ENCODE data around the gene SELENOT. TPM values are rescaled to one million over a fixed set of nuclear protein-coding genes. Genes with fewer than 3 reads are reported as not detected.

The SELENOT gene
- polyA plus RNA-seq, 1 of the 3 experiments (the other 2 are of a cell fraction): 143 TPM

DNA sequence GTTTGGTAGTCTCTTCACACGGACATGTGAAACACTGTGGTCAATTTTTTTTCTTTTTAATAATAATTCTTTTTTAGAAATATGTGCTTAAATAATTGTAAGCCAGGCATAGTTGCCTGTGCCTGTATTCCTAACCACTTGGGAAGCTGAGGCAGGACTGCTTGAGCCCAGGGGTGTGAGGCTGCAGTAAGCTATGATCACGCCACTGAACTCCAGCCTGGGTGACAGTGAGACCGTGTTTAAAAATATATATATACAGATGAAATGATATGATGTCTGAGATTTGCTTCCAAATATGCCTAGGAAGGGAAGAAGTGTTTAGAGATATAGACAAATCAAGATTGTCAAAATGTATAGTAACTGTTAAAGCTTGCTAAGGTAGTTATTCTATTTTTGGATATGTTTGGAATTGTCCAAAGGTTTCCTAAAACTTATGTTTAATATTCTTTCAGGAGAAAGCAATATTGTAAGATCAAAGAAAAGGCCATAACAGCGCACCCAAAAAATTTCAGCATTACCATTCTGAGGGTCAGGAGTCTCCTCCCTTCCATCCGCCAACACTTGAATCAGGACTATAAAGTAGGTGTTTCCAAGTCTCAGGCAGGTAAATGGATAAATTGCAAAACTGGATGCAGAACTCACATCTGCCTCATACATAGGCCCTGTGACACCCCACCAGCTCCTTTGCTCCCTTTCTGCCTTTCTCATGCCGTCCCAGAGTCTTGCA lies 532 bp upstream of the SELENOT start:
- ChIA-PET POLR2A (interaction anchor here (0.5 to 1.9 kb wide), 11 partner anchors 9 to 1817 kb away, joined by 3 to 14 read pairs (median 4); partner anchors contain the start of genes EIF2A, ERICH6 and SERP1), CTCF (interaction anchor here (0.6 to 1.1 kb wide), 3 partner anchors 10 to 182 kb away, joined by 3 to 4 read pairs (median 3); no protein-coding TSS in a partner anchor)
- peaks cover 2 to 34% of the 10 kb centered on the region in 2 experiments for H3K4me1 ChIP-seq (ENCODE audit: control insufficient read depth in 1 of 2, insufficient read depth in 2 of 2, low read depth in 1 of 2, low read length in 1 of 2)
- TF ChIP-seq, protein P1, sequence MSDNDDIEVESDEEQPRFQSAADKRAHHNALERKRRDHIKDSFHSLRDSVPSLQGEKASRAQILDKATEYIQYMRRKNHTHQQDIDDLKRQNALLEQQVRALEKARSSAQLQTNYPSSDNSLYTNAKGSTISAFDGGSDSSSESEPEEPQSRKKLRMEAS (IDR thresholded peaks at IDR 0.05; ENCODE audit: low read depth): no peak
- TF ChIP-seq NRF1 (IDR thresholded peaks at IDR 0.05; ENCODE audit: low read depth, low read length) (no peak), TEAD4 (IDR thresholded peaks at IDR 0.05; ENCODE audit: borderline replicate concordance, insufficient read depth) (no peak), RFX5 (IDR thresholded peaks at IDR 0.05; ENCODE audit: low read length) (no peak), FOSL2 (IDR thresholded peaks at IDR 0.05; ENCODE audit: borderline replicate concordance, low read depth) (no peak; the same call in 1 of the 2 replicates), SIN3A (IDR thresholded peaks at IDR 0.05; ENCODE audit: borderline replicate concordance, low read depth, low read length) (0 out of 2 replicates have a peak, but pooled peaks have one; percentile 18), RCOR1 (IDR thresholded peaks at IDR 0.05; ENCODE audit: low read length) (0 out of 2 replicates have a peak, but pooled peaks have one; percentile 23), MXI1 (IDR thresholded peaks at IDR 0.05; ENCODE audit: low read depth, low read length) (peak; percentile 79; the same call in 1 of the 2 replicates), EP300 (IDR thresholded peaks at IDR 0.05; ENCODE audit: borderline replicate concordance in 1 of 2, low read depth in 1 of 2, low read length in 1 of 2) (no peak), MEF2A (IDR thresholded peaks at IDR 0.05; ENCODE audit: borderline replicate concordance, low read depth) (no peak), SMC3 (IDR thresholded peaks at IDR 0.05; ENCODE audit: low read depth, low read length) (no peak), FOXM1 (IDR thresholded peaks at IDR 0.05; ENCODE audit: low read depth) (no peak), TCF12 (IDR thresholded peaks at IDR 0.05) (no peak; the same call in 1 of the 2 replicates)
- TF ChIP-seq, protein P2, sequence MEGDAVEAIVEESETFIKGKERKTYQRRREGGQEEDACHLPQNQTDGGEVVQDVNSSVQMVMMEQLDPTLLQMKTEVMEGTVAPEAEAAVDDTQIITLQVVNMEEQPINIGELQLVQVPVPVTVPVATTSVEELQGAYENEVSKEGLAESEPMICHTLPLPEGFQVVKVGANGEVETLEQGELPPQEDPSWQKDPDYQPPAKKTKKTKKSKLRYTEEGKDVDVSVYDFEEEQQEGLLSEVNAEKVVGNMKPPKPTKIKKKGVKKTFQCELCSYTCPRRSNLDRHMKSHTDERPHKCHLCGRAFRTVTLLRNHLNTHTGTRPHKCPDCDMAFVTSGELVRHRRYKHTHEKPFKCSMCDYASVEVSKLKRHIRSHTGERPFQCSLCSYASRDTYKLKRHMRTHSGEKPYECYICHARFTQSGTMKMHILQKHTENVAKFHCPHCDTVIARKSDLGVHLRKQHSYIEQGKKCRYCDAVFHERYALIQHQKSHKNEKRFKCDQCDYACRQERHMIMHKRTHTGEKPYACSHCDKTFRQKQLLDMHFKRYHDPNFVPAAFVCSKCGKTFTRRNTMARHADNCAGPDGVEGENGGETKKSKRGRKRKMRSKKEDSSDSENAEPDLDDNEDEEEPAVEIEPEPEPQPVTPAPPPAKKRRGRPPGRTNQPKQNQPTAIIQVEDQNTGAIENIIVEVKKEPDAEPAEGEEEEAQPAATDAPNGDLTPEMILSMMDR (IDR thresholded peaks at IDR 0.05): no peak
- TF ChIP-seq, protein P3, sequence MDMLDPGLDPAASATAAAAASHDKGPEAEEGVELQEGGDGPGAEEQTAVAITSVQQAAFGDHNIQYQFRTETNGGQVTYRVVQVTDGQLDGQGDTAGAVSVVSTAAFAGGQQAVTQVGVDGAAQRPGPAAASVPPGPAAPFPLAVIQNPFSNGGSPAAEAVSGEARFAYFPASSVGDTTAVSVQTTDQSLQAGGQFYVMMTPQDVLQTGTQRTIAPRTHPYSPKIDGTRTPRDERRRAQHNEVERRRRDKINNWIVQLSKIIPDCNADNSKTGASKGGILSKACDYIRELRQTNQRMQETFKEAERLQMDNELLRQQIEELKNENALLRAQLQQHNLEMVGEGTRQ (IDR thresholded peaks at IDR 0.05; ENCODE audit: borderline replicate concordance, low read depth, low read length): no peak
- TF ChIP-seq, protein P4, sequence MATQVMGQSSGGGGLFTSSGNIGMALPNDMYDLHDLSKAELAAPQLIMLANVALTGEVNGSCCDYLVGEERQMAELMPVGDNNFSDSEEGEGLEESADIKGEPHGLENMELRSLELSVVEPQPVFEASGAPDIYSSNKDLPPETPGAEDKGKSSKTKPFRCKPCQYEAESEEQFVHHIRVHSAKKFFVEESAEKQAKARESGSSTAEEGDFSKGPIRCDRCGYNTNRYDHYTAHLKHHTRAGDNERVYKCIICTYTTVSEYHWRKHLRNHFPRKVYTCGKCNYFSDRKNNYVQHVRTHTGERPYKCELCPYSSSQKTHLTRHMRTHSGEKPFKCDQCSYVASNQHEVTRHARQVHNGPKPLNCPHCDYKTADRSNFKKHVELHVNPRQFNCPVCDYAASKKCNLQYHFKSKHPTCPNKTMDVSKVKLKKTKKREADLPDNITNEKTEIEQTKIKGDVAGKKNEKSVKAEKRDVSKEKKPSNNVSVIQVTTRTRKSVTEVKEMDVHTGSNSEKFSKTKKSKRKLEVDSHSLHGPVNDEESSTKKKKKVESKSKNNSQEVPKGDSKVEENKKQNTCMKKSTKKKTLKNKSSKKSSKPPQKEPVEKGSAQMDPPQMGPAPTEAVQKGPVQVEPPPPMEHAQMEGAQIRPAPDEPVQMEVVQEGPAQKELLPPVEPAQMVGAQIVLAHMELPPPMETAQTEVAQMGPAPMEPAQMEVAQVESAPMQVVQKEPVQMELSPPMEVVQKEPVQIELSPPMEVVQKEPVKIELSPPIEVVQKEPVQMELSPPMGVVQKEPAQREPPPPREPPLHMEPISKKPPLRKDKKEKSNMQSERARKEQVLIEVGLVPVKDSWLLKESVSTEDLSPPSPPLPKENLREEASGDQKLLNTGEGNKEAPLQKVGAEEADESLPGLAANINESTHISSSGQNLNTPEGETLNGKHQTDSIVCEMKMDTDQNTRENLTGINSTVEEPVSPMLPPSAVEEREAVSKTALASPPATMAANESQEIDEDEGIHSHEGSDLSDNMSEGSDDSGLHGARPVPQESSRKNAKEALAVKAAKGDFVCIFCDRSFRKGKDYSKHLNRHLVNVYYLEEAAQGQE (IDR thresholded peaks at IDR 0.05; ENCODE audit: low read depth, low read length): peak; percentile 37; the same call in 1 of the 2 replicates
- TF ChIP-seq, protein P5, sequence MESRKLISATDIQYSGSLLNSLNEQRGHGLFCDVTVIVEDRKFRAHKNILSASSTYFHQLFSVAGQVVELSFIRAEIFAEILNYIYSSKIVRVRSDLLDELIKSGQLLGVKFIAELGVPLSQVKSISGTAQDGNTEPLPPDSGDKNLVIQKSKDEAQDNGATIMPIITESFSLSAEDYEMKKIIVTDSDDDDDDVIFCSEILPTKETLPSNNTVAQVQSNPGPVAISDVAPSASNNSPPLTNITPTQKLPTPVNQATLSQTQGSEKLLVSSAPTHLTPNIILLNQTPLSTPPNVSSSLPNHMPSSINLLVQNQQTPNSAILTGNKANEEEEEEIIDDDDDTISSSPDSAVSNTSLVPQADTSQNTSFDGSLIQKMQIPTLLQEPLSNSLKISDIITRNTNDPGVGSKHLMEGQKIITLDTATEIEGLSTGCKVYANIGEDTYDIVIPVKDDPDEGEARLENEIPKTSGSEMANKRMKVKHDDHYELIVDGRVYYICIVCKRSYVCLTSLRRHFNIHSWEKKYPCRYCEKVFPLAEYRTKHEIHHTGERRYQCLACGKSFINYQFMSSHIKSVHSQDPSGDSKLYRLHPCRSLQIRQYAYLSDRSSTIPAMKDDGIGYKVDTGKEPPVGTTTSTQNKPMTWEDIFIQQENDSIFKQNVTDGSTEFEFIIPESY (IDR thresholded peaks at IDR 0.05; ENCODE audit: borderline replicate concordance, low read depth): no peak
- H3K27ac ChIP-seq (ENCODE audit: low read depth in 2 of 2, low read length in 1 of 2): peak overlapping the region; percentile 90 to 96
- no peak for DNase-seq
- H2AFZ ChIP-seq (ENCODE audit: low read depth): peak overlapping the region; percentile 85; the same call in 1 of the 2 replicates
- H3K9ac ChIP-seq: peak overlapping the region; percentile 92
- H3K36me3 ChIP-seq (replicated peaks in 1 of 2; ENCODE audit: control insufficient read depth in 1 of 2, insufficient read depth in 2 of 2, low read length in 1 of 2): peaks cover 0 to 18% of the 10 kb centered on the region in 2 experiments
- peaks cover 82% of the 10 kb centered on the region for H3K79me2 ChIP-seq (ENCODE audit: insufficient read depth)
- H3K4me2 ChIP-seq: peak overlapping the region; percentile 88
- H3K27me3 ChIP-seq (ENCODE audit: insufficient read depth): no peaks in the 10 kb centered on the region
- peaks cover 3% of the 10 kb centered on the region for H4K20me1 ChIP-seq (ENCODE audit: insufficient read depth)
- WGBS (ENCODE audit: low lambda C conversion rate): 12% methylated on average over 6 of the region's 6 CpGs
- H3K9me2 ChIP-seq: no peaks in the 10 kb centered on the region
- H3K9me3 ChIP-seq: 0 out of 2 replicates have a peak, but pooled peaks cover 3% of the 10 kb centered on the region
- H3F3A ChIP-seq (replicated peaks; ENCODE audit: insufficient read depth): peaks cover 34% of the 10 kb centered on the region
- H3K4me3 ChIP-seq (ENCODE audit: low read depth in 2 of 2, low read length in 1 of 2): peak overlapping the region; percentile 80 to 85

Measured in SK-N-SH (cell line).